Endothelial cell of umbilical vein (primary cell): ENCODE data around the gene MMP26. TPM values are rescaled to one million over a fixed set of nuclear protein-coding genes. Genes with fewer than 3 reads are reported as not detected.

Experiments used
- BruUV-seq: library from RNA; stranded (reverse); fragments of 400-500 nt; replicated peaks from 2 replicates; lab custom pipeline; 2021; lab: Mats Ljungman, UMichigan
- CTCF ChIA-PET: fragments of 300-600, 350-600 bp; sonication (Branson Sonifier 250); formaldehyde crosslinking; loops from one replicate; lab custom pipeline; 2021; ENCODE audit warnings: antibody characterized with exemption, inconsistent platforms; lab: Charles Lee
- POLR2A ChIA-PET: fragments of 300-600, 350-600 bp; sonication (Branson Sonifier 250); formaldehyde crosslinking; loops from one replicate; lab custom pipeline; 2021; ENCODE audit warnings: antibody characterized with exemption, inconsistent platforms; lab: Charles Lee
- DNase-seq: peaks from one replicate; pipeline ENCODE4 v3.0.0-alpha.2; 2011; ENCODE audit warnings: low read depth, low spot score
- FAIRE-seq: peaks from 2 replicates; lab custom pipeline; 2011; peaks lifted over from hg19 to GRCh38; lab: Jason Lieb, UNC
- H2AFZ ChIP-seq: 2 replicates; pipeline ENCODE4 v1.6.0; 2012; ENCODE audit warnings: low read depth, low read length, control low read depth, inconsistent platforms
- H3K27ac ChIP-seq: 2 replicates; pipeline ENCODE4 v1.5.1; 2011; ENCODE audit warnings: low read depth, mild to moderate bottlenecking, control low read depth, low read length, moderate library complexity; ENCODE audit not compliant: insufficient read depth
- H3K27me3 ChIP-seq, 2 experiments: 2 replicates each; pipeline versions ENCODE4 v1.6.0 to v1.6.1; 2011; ENCODE audit warnings: low read length in 2 of 2, mixed read lengths in 1 of 2; ENCODE audit not compliant: control insufficient read depth in 2 of 2, insufficient read depth in 2 of 2
- H3K36me3 ChIP-seq, 2 experiments: 2 replicates in 1 of 2; 3 replicates in 1 of 2; pipeline ENCODE4 v1.5.1; 2011; ENCODE audit warnings: low read length in 2 of 2, mild to moderate bottlenecking in 1 of 2, moderate library complexity in 1 of 2; ENCODE audit not compliant: control insufficient read depth in 2 of 2, insufficient read depth in 2 of 2; ENCODE audit errors: extremely low read depth in 1 of 2
- H3K4me1 ChIP-seq: 3 replicates; pipeline ENCODE4 v1.5.1; 2011; ENCODE audit warnings: mild to moderate bottlenecking, low read length; ENCODE audit not compliant: control insufficient read depth, insufficient read depth; ENCODE audit errors: extremely low read depth
- H3K4me2 ChIP-seq: 2 replicates; pipeline ENCODE4 v1.6.1; 2011; ENCODE audit warnings: low read length, control low read depth, mixed read lengths; ENCODE audit not compliant: insufficient read depth
- H3K4me3 ChIP-seq, 3 experiments: fragments of 200-600 bp in 1 of 3; sonication (generic), shearing (Covaris generic) in 1 of 3; replicated peaks in 1 of 3; 2 replicates each; pipeline ENCODE4 v1.5.1; 2011 to 2016; ENCODE audit warnings: control low read depth in 3 of 3, low read length in 3 of 3, mild to moderate bottlenecking in 2 of 3, inconsistent platforms in 1 of 3, low read depth in 1 of 3, moderate library complexity in 1 of 3; ENCODE audit not compliant: insufficient read depth in 1 of 3
- H3K79me2 ChIP-seq: 2 replicates; pipeline ENCODE4 v1.6.0; 2012; ENCODE audit warnings: low read length, inconsistent platforms; ENCODE audit not compliant: control insufficient read depth, insufficient read depth
- H3K9ac ChIP-seq: replicated peaks from 2 replicates; pipeline ENCODE3; 2011; ENCODE audit warnings: low read length, control low read depth; ENCODE audit not compliant: insufficient read depth; ENCODE audit errors: extremely low read depth
- H3K9me1 ChIP-seq: replicated peaks from 3 replicates; pipeline ENCODE4 v1.6.0; 2011; ENCODE audit warnings: mild to moderate bottlenecking, low read length; ENCODE audit not compliant: control insufficient read depth, insufficient read depth; ENCODE audit errors: extremely low read depth
- H3K9me3 ChIP-seq: replicated peaks from 2 replicates; pipeline ENCODE4 v1.5.1; 2012; ENCODE audit warnings: low read length, inconsistent platforms; ENCODE audit not compliant: control insufficient read depth, insufficient read depth
- H4K20me1 ChIP-seq: replicated peaks from 2 replicates; pipeline ENCODE3; 2011; ENCODE audit warnings: mild to moderate bottlenecking, low read length; ENCODE audit not compliant: control insufficient read depth, insufficient read depth; ENCODE audit errors: extremely low read depth
- FOS ChIP-seq: IDR thresholded peaks from 2 replicates; pipeline ENCODE4 v1.6.1; 2011; ENCODE audit warnings: mild to moderate bottlenecking, low read length, moderate library complexity, borderline replicate concordance; ENCODE audit not compliant: insufficient read depth
- POLR2A ChIP-seq: IDR thresholded peaks from 2 replicates; pipeline ENCODE4 v1.6.1; 2012; ENCODE audit warnings: low read depth, mild to moderate bottlenecking, control low read depth, low read length
- POLR2AphosphoS5 ChIP-seq: IDR thresholded peaks from 2 replicates; pipeline ENCODE4 v1.6.1; 2012; ENCODE audit warnings: low read depth, mild to moderate bottlenecking, control low read depth, low read length, moderate library complexity; ENCODE audit not compliant: insufficient read depth
- dilution Hi-C: fragments of 300-500 bp; cut with MboI; formaldehyde crosslinking; loops from one replicate; pipeline ENCODE4 v1.15.0; 2019; ENCODE audit warnings: low sequenced_read_pairs; ENCODE audit not compliant: extremely low pct_ligation_motif_present
- intact Hi-C: fragments of 100-400 bp; cut with micrococcal nuclease; formaldehyde crosslinking; loops from one replicate; pipeline ENCODE4 v1.10.0; 2022
- polyA plus RNA-seq, 4 experiments: library from polyadenylated mRNA; depleted of rRNA in 3 of 4; stranded (reverse) in 3 of 4; unstranded in 1 of 4; fragments of >200 nt; gene quantifications; 2 replicates each; pipeline versions ENCODE4 v1.2.1 to v1.2.3, GENCODE V29; 2011 to 2012; ENCODE audit warnings: missing spikeins in 1 of 4
- total RNA-seq: library from RNA; stranded (reverse); gene quantifications from 2 replicates; pipeline ENCODE4 v1.2.3, GENCODE V29; 2021

MMP26 gene
- total and polyA plus RNA-seq, 2 donors (not counting 3 experiments of a cell fraction or from before 2014, with no cell fraction given), result not detected

- Histone ChIP-seq H3K9ac (no peak overlapping the region), H3K79me2 (no peaks in the 10 kb centered on the region), H3K4me1 (no peaks in the 10 kb centered on the region), H3K9me3 (no peaks in the 10 kb centered on the region), H3K27ac (no peak overlapping the region), H3K36me3 (no peaks in the 10 kb centered on the region), H2AFZ (no peak overlapping the region), H3K4me2 (no peak overlapping the region), H3K9me1 (no peaks in the 10 kb centered on the region), H3K27me3 (no peaks in the 10 kb centered on the region), H4K20me1 (no peaks in the 10 kb centered on the region), H3K4me3 (no peak overlapping the region)
- ChIA-PET CTCF (interaction anchor here (0.6 kb wide), 1 partner anchor 66 kb away, joined by 3 read pairs; no protein-coding TSS in a partner anchor), POLR2A (no interaction called here)
- TF ChIP-seq POLR2A, result no peak
- FAIRE-seq (no peak), DNase-seq (no peak)
- intact Hi-C loops (no loop called here), dilution Hi-C loops (no loop called here)
- BruUV-seq, result no TSS peak
These were observed 21.8 kb upstream of the MMP26 start for GRCh38 chr11:4682623-4683419.

DNA sequence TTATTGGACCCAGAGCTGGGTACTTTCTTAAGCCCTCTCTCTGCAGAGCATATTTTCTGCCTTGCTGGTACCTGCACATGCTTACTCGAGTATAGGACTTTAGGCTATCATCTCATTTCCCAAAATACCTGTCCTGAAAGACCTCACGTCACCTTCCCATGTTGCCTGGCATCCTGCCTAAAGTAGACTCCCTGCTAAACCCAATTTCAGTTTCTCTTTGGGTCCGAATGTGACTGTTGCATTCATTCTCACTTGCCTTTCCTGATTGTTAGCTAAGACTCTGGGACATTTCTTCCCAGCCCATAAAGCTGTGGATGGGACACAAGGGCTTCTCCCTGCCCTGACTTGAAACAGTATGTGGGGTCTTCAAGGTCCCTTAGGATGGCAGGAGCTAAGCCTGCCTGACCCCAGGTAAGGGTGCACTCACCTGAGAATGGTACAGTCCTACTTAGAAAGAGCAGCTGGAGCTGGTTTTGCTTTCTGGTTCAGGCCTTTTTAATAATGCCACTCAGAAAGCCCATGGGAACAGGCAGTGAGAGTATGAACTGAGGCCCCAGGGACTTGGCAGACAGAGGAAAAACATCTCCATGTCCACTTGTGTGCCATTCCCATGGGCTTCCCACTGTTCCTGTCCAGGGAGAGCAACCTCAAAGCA is 19.8 kb upstream of the MMP26 start:
- POLR2A ChIA-PET, result no interaction called here
- dilution Hi-C loops, result no loop called here
- no peak overlapping the region for H2AFZ ChIP-seq

More for the DNA sequence above, 19.8 kb upstream of the MMP26 start:
- intact Hi-C loops, result no loop called here
- DNase-seq (no peak), FAIRE-seq (no peak)
- BruUV-seq, result no TSS peak
- no peaks in the 10 kb centered on the region for H3K4me1 ChIP-seq
- no peaks in the 10 kb centered on the region for H3K79me2 ChIP-seq
- no peaks in the 10 kb centered on the region for H3K36me3 ChIP-seq
- no peak overlapping the region for H3K4me2 ChIP-seq
- TF ChIP-seq POLR2AphosphoS5 (no peak), FOS (no peak)
- H4K20me1 ChIP-seq, result no peaks in the 10 kb centered on the region
- H3K27me3 ChIP-seq, result no peaks in the 10 kb centered on the region
- no peaks in the 10 kb centered on the region for H3K9me3 ChIP-seq
- H3K9ac ChIP-seq, result no peak overlapping the region
- CTCF ChIA-PET, result no interaction called here
- H3K4me3 ChIP-seq, result no peak overlapping the region
- H3K27ac ChIP-seq, result no peak overlapping the region
- no peaks in the 10 kb centered on the region for H3K9me1 ChIP-seq
